HepG2 (cell line): ENCODE data around the gene TNNT1. TPM values are rescaled to one million over a fixed set of nuclear protein-coding genes. Genes with fewer than 3 reads are reported as not detected.

Experiments used
- ATAC-seq: fragments of 200-7000 bp; cut with Tn5 transposase; 3 replicates; pipeline ENCODE4 v1.9.1; 2020; ENCODE audit warnings: mild to moderate bottlenecking, moderate library complexity
- BruUV-seq: library from RNA; stranded (reverse); fragments of 400-500 nt; replicated peaks from 2 replicates; lab custom pipeline; 2021; lab: Mats Ljungman, UMichigan
- CTCF ChIA-PET: fragments of 300-600 bp; formaldehyde crosslinking; extraction: SDS; loops from one replicate; lab custom pipeline; 2021; ENCODE audit warnings: low total read pairs, inconsistent platforms, low intra/inter-chr PET ratio; lab: Yijun Ruan, JAX
- POLR2A ChIA-PET: fragments of 350-600 bp; sonication (Branson Sonifier 250); formaldehyde crosslinking; loops from one replicate; lab custom pipeline; 2020; ENCODE audit warnings: antibody characterized with exemption, inconsistent platforms; lab: Yijun Ruan, JAX
- DNase-seq: peaks from one replicate; pipeline ENCODE4 v3.0.0-alpha.2; 2015; ENCODE audit warnings: low spot score
- FAIRE-seq: peaks from 3 replicates; lab custom pipeline; 2011; peaks lifted over from hg19 to GRCh38; lab: Jason Lieb, UNC
- H2AFZ ChIP-seq: one replicate; pipeline ENCODE4 v1.6.1; 2011; ENCODE audit warnings: low read length, inconsistent platforms
- H3K27ac ChIP-seq: fragments of 300-600 bp; 3 replicates; pipeline ENCODE4 v1.8.0; 2011; ENCODE audit warnings: mixed run types, mild to moderate bottlenecking, mixed read lengths, low read length, inconsistent platforms; ENCODE audit not compliant: insufficient read depth; ENCODE audit errors: extremely low read length
- H3K27me3 ChIP-seq, 2 experiments: fragments of 200-600 bp in 1 of 2; 2 replicates in 1 of 2; 3 replicates in 1 of 2; pipeline versions ENCODE4 v1.6.0 to v1.8.0; 2011; ENCODE audit warnings: low read length in 2 of 2, mild to moderate bottlenecking in 2 of 2, moderate library complexity in 2 of 2, inconsistent platforms in 1 of 2; ENCODE audit not compliant: insufficient read depth in 2 of 2, control insufficient read depth in 1 of 2
- H3K36me3 ChIP-seq, 2 experiments: fragments of 200-600 bp in 1 of 2; replicated peaks in 1 of 2; 2 replicates in 1 of 2; 3 replicates in 1 of 2; pipeline versions ENCODE4 v1.5.1 to v1.8.0; 2011; ENCODE audit warnings: low read length in 2 of 2, inconsistent platforms in 1 of 2; ENCODE audit not compliant: insufficient read depth in 2 of 2, control insufficient read depth in 1 of 2
- H3K4me1 ChIP-seq: 2 replicates; pipeline ENCODE4 v1.5.1; 2012; ENCODE audit warnings: low read length, inconsistent platforms; ENCODE audit not compliant: insufficient read depth
- H3K4me2 ChIP-seq: 2 replicates; pipeline ENCODE4 v1.6.0; 2011; ENCODE audit warnings: low read depth, low read length, inconsistent platforms
- H3K4me3 ChIP-seq, 3 experiments: fragments of 200-600 bp in 1 of 3; sonication (generic), shearing (Covaris generic) in 1 of 3; replicated peaks in 1 of 3; 2 replicates each; pipeline ENCODE4 v1.5.1; 2011 to 2016; ENCODE audit warnings: low read length in 3 of 3, inconsistent platforms in 2 of 3, low read depth in 2 of 3, mild to moderate bottlenecking in 2 of 3, control low read depth in 1 of 3, mixed read lengths in 1 of 3; ENCODE audit not compliant: insufficient read depth in 1 of 3
- H3K79me2 ChIP-seq: one replicate; pipeline ENCODE4 v1.6.1; 2011; ENCODE audit warnings: low read length, inconsistent platforms; ENCODE audit not compliant: insufficient read depth
- H3K9ac ChIP-seq: 2 replicates; pipeline ENCODE4 v1.6.0; 2011; ENCODE audit warnings: mild to moderate bottlenecking, low read depth, low read length, inconsistent platforms; ENCODE audit not compliant: insufficient read depth
- H3K9me3 ChIP-seq: 2 replicates; pipeline ENCODE4 v1.5.1; 2012; ENCODE audit warnings: mild to moderate bottlenecking, low read length
- H4K20me1 ChIP-seq: 2 replicates; pipeline ENCODE4 v1.6.0; 2011; ENCODE audit warnings: inconsistent platforms, mild to moderate bottlenecking, low read length, moderate library complexity; ENCODE audit not compliant: insufficient read depth
- KLF13 ChIP-seq: sonication (generic); formaldehyde crosslinking; IDR thresholded peaks from 2 replicates; pipeline ENCODE4 v1.4.0; 2020; ENCODE audit warnings: mild to moderate bottlenecking, missing genetic modification reagents
- RFX5 ChIP-seq: IDR thresholded peaks from 2 replicates; pipeline ENCODE4 v1.6.1; 2011; ENCODE audit warnings: low read depth, low read length, improper control_type of control experiment
- SRF ChIP-seq: IDR thresholded peaks from 2 replicates; pipeline ENCODE4 v1.6.1; 2011; ENCODE audit warnings: mild to moderate bottlenecking, low read depth, low read length, moderate library complexity
- THAP11 ChIP-seq: IDR thresholded peaks from 2 replicates; pipeline ENCODE4 v1.6.1; 2016; ENCODE audit warnings: missing biosample characterization, missing genetic modification reagents
- YEATS2 ChIP-seq: sonication (generic); formaldehyde crosslinking; IDR thresholded peaks from 2 replicates; pipeline ENCODE4 v1.4.0; 2020; ENCODE audit warnings: missing genetic modification reagents, borderline replicate concordance
- ZNF143 ChIP-seq: sonication (generic); formaldehyde crosslinking; IDR thresholded peaks from 2 replicates; pipeline ENCODE4 v1.4.0; 2020; ENCODE audit warnings: missing genetic modification reagents
- ZNF557 ChIP-seq: sonication (generic); formaldehyde crosslinking; IDR thresholded peaks from 2 replicates; pipeline ENCODE4 v1.4.0; 2020; ENCODE audit warnings: missing genetic modification reagents
- ZNF777 ChIP-seq: sonication (generic); formaldehyde crosslinking; IDR thresholded peaks from 2 replicates; pipeline ENCODE4 v1.4.0; 2020; ENCODE audit warnings: missing genetic modification reagents
- ZNF792 ChIP-seq: IDR thresholded peaks from 2 replicates; pipeline ENCODE4 v1.6.1; 2016
- ZNF878 ChIP-seq: sonication (generic); formaldehyde crosslinking; IDR thresholded peaks from 2 replicates; pipeline ENCODE4 v1.8.1; 2023; ENCODE audit warnings: mild to moderate bottlenecking, missing genetic modification reagents, moderate library complexity
- WGBS: methylation state at CpG from one replicate; pipeline ENCODE4 v1.1.6; 2017; ENCODE audit warnings: low lambda C conversion rate; 5-methylcytosine and 5-hydroxymethylcytosine counted together
- in situ Hi-C: cut with HindIII; loops from 2 replicates; pipeline ENCODE4 v1.10.0; 2017; ENCODE audit warnings: low pct_unique_long_range_greater_than_20kb; ENCODE audit not compliant: extremely low pct_ligation_motif_present
- intact Hi-C: fragments of 100-400 bp; cut with micrococcal nuclease; formaldehyde crosslinking; loops from one replicate; pipeline ENCODE4 v1.10.0; 2022; ENCODE audit not compliant: unreplicated experiment
- polyA plus RNA-seq, 8 experiments: library from polyadenylated mRNA; depleted of rRNA in 3 of 8; stranded (reverse) in 7 of 8; unstranded in 1 of 8; fragments of >200 nt; fragmentation: Illumina TruSeq in 4 of 8; extraction: Trizol in 4 of 8; gene quantifications; 2 replicates each; pipeline versions ENCODE4 v1.2.1 to v1.2.3, GENCODE V29; 2011 to 2016; ENCODE audit warnings: low read depth in 4 of 8, missing spikeins in 1 of 8, mixed read lengths in 1 of 8; ENCODE audit not compliant: insufficient read depth in 1 of 8
- total RNA-seq, 5 experiments: library from RNA; depleted of rRNA; stranded (reverse); fragments of >200 nt; fragmentation: Illumina TruSeq; extraction: Trizol; gene quantifications; 2 replicates each; pipeline ENCODE4 v1.2.3, GENCODE V29; 2016; ENCODE audit warnings: low read depth in 1 of 5
- TF ChIP-seq, protein P1 (sequence below): sonication (generic); formaldehyde crosslinking; IDR thresholded peaks from 2 replicates; pipeline ENCODE4 v1.9.0; 2021; ENCODE audit warnings: missing genetic modification reagents, mild to moderate bottlenecking, borderline replicate concordance
- TF ChIP-seq, protein P2 (sequence below): IDR thresholded peaks from 2 replicates; pipeline ENCODE4 v1.6.1; 2012; ENCODE audit warnings: low read depth, low read length, improper control_type of control experiment
- TF ChIP-seq, protein P3 (sequence below): sonication (generic); formaldehyde crosslinking; IDR thresholded peaks from 2 replicates; pipeline ENCODE4 v1.8.1; 2022; ENCODE audit warnings: low read depth, mild to moderate bottlenecking, missing genetic modification reagents

Gene TNNT1
- total and polyA plus RNA-seq, 2 of the 13 experiments (the other 11 are each of a cell fraction or from before 2014, with no cell fraction given): 1.3 to 2.4 TPM

DNA sequence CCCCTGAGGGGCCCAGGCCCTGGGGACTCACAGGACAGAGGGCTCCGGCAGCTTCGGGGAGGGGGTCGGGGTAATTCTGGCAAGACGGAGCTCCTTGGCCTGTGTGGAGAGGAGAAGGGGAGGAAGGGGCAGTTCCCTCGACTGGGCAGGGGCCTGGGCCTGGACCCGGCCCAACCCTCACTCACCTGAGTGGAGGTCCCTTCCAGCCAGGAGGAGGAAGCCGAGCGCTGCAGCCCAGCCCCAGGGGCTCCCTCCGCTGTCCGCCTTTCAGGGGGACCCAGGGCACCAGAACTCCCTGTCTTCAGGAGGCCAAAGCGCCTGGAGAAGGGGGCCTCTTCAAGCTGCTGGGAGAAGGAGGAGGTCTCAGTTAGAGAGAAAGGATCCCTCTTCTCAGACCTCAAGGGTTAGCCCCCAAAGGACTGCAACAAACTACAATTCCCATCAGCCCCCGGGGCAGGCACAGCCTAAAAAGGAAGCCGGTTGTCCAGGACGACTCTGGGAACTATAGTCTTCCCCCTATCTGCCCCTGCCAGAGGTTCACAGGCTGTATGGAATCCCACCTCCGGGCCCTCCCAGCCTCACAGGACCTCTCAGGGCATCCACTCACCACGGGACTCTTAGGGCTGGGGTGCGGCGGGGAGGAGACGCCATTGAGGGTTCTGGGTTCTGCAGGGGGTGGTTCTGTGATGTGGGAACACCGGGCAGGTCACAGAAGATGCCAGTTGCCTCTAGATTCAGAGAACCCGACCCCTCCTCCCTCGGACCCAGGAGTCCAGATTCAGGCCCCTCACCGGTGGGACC lies 53.5 kb downstream of the TNNT1 start:
- CTCF ChIA-PET: no interaction called here
- H3K4me2 ChIP-seq: no peak overlapping the region
- no peak overlapping the region for H3K4me3 ChIP-seq
- intact Hi-C loops: no loop called here
- no peak overlapping the region for H3K27ac ChIP-seq
- DNase-seq: no peak
- no peaks in the 10 kb centered on the region for H3K9me3 ChIP-seq
- H3K36me3 ChIP-seq: peaks cover 3 to 15% of the 10 kb centered on the region in 2 experiments; a peak in 4 of 5 replicates
- TF ChIP-seq SRF (peak; percentile 44; the same call in 1 of the 2 replicates), ZNF777 (CRISPR knock-in tag) (no peak), YEATS2 (CRISPR knock-in tag) (no peak), RFX5 (no peak), ZNF792 (CRISPR knock-in tag) (no peak), ZNF143 (CRISPR knock-in tag) (peak; percentile 61), ZNF557 (no peak), KLF13 (CRISPR knock-in tag) (no peak), THAP11 (0 out of 2 replicates have a peak, but pooled peaks have one; percentile 42), ZNF878 (no peak)
- TF ChIP-seq, protein P1, sequence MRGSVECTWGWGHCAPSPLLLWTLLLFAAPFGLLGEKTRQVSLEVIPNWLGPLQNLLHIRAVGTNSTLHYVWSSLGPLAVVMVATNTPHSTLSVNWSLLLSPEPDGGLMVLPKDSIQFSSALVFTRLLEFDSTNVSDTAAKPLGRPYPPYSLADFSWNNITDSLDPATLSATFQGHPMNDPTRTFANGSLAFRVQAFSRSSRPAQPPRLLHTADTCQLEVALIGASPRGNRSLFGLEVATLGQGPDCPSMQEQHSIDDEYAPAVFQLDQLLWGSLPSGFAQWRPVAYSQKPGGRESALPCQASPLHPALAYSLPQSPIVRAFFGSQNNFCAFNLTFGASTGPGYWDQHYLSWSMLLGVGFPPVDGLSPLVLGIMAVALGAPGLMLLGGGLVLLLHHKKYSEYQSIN (CRISPR knock-in tag): no peak
- TF ChIP-seq, protein P2, sequence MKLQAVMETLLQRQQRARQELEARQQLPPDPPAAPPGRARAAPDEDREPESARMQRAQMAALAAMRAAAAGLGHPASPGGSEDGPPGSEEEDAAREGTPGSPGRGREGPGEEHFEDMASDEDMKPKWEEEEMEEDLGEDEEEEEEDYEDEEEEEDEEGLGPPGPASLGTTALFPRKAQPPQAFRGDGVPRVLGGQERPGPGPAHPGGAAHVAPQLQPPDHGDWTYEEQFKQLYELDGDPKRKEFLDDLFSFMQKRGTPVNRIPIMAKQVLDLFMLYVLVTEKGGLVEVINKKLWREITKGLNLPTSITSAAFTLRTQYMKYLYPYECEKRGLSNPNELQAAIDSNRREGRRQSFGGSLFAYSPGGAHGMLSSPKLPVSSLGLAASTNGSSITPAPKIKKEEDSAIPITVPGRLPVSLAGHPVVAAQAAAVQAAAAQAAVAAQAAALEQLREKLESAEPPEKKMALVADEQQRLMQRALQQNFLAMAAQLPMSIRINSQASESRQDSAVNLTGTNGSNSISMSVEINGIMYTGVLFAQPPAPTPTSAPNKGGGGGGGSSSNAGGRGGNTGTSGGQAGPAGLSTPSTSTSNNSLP: no peak
- TF ChIP-seq, protein P3, sequence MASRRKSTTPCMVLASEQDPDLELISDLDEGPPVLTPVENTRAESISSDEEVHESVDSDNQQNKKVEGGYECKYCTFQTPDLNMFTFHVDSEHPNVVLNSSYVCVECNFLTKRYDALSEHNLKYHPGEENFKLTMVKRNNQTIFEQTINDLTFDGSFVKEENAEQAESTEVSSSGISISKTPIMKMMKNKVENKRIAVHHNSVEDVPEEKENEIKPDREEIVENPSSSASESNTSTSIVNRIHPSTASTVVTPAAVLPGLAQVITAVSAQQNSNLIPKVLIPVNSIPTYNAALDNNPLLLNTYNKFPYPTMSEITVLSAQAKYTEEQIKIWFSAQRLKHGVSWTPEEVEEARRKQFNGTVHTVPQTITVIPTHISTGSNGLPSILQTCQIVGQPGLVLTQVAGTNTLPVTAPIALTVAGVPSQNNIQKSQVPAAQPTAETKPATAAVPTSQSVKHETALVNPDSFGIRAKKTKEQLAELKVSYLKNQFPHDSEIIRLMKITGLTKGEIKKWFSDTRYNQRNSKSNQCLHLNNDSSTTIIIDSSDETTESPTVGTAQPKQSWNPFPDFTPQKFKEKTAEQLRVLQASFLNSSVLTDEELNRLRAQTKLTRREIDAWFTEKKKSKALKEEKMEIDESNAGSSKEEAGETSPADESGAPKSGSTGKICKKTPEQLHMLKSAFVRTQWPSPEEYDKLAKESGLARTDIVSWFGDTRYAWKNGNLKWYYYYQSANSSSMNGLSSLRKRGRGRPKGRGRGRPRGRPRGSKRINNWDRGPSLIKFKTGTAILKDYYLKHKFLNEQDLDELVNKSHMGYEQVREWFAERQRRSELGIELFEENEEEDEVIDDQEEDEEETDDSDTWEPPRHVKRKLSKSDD (CRISPR knock-in tag): no peak
- POLR2A ChIA-PET: no interaction called here
- in situ Hi-C loops: no loop called here
- H2AFZ ChIP-seq: no peak overlapping the region
- no TSS peak for BruUV-seq
- H3K9ac ChIP-seq: no peak overlapping the region
- FAIRE-seq: no peak
- H3K4me1 ChIP-seq: peaks cover 14% of the 10 kb centered on the region
- H3K79me2 ChIP-seq: no peaks in the 10 kb centered on the region
- ATAC-seq: no peak
- WGBS: 100% methylated on average over 4 of the region's 23 CpGs
- H3K27me3 ChIP-seq: no peaks in the 10 kb centered on the region
- 0 out of 2 replicates have a peak, but pooled peaks cover 2% of the 10 kb centered on the region for H4K20me1 ChIP-seq
